Measurements from ENCODE around the gene ATP6V1G1. TPM values are rescaled to one million over a fixed set of nuclear protein-coding genes. Genes with fewer than 3 reads are reported as not detected.

ATP6V1G1 gene
- total RNA-seq, 2 experiments from 2014 or later, result 34.1 to 34.7 TPM

GRCh38 chr9:114555696-114556095, 31.9 kb upstream of the ATP6V1G1 start:
- DNase-seq, result no peak
- POLR2A ChIA-PET, result no interaction called here
- intact Hi-C loops (cut with micrococcal nuclease), result no loop called here
- Mint-ChIP-seq H3K4me3 (no peak overlapping the region), H3K36me3 (ENCODE audit: low read depth) (no peaks in the 10 kb centered on the region), H3K9me3 (peaks cover 5% of the 10 kb centered on the region), H3K27me3 (peaks cover 2% of the 10 kb centered on the region), H3K27ac (no peak overlapping the region), H3K4me1 (ENCODE audit: low read depth) (no peaks in the 10 kb centered on the region)
- TF ChIP-seq CTCF (IDR thresholded peaks at IDR 0.05), result no peak
- no peak for ATAC-seq
- CTCF ChIA-PET, result no interaction called here

- ATAC-seq (no peak), DNase-seq (no peak)
- no peak for TF ChIP-seq CTCF (IDR thresholded peaks at IDR 0.05)
- intact Hi-C loops (cut with micrococcal nuclease), result no loop called here
- no peaks in the 10 kb centered on the region for H3K4me1 Mint-ChIP-seq (ENCODE audit: low read depth)
- ChIA-PET CTCF (no interaction called here), POLR2A (interaction anchor here (0.6 to 1.2 kb wide), 2 partner anchors 29 to 369 kb away, joined by 3 to 4 read pairs; partner anchors contain the start of gene ATP6V1G1)
- H3K4me3 Mint-ChIP-seq, result no peak overlapping the region
- no peaks in the 10 kb centered on the region for H3K36me3 Mint-ChIP-seq (ENCODE audit: low read depth)
- peaks cover 2% of the 10 kb centered on the region for H3K27me3 Mint-ChIP-seq
- H3K27ac Mint-ChIP-seq, result no peak overlapping the region
- H3K9me3 Mint-ChIP-seq, result peaks cover 5% of the 10 kb centered on the region
Observed at GRCh38 chr9:114558027-114558675, 29.4 kb upstream of the ATP6V1G1 start.

GRCh38 chr9:114559830-114560513, 27.6 kb upstream of the ATP6V1G1 start:
- Mint-ChIP-seq H3K36me3 (ENCODE audit: low read depth) (no peaks in the 10 kb centered on the region), H3K27me3 (peaks cover 2% of the 10 kb centered on the region), H3K4me3 (no peak overlapping the region), H3K9me3 (peaks cover 5% of the 10 kb centered on the region), H3K27ac (no peak overlapping the region), H3K4me1 (ENCODE audit: low read depth) (no peaks in the 10 kb centered on the region)
- intact Hi-C loops (cut with micrococcal nuclease), result no loop called here
- POLR2A ChIA-PET, result no interaction called here
- CTCF ChIA-PET, result no interaction called here
- DNase-seq (no peak), ATAC-seq (no peak)
- TF ChIP-seq CTCF (IDR thresholded peaks at IDR 0.05), result no peak

GRCh38 chr9:114560956-114561355, 26.6 kb upstream of the ATP6V1G1 start:
- Mint-ChIP-seq H3K4me1 (ENCODE audit: low read depth) (no peaks in the 10 kb centered on the region), H3K4me3 (no peak overlapping the region), H3K27me3 (peaks cover 2% of the 10 kb centered on the region), H3K36me3 (ENCODE audit: low read depth) (no peaks in the 10 kb centered on the region), H3K9me3 (peaks cover 5% of the 10 kb centered on the region), H3K27ac (no peak overlapping the region)
- ATAC-seq (no peak), DNase-seq (no peak)
- TF ChIP-seq CTCF (IDR thresholded peaks at IDR 0.05), result no peak
- ChIA-PET CTCF (no interaction called here), POLR2A (interaction anchor here (1.1 kb wide), 1 partner anchor 68 kb away, joined by 3 read pairs; no protein-coding TSS in a partner anchor)
- intact Hi-C loops (cut with micrococcal nuclease), result no loop called here

GRCh38 chr9:114561771-114562170, 25.8 kb upstream of the ATP6V1G1 start:
- H3K9me3 Mint-ChIP-seq, result peaks cover under 1% of the 10 kb centered on the region
- ChIA-PET POLR2A (interaction anchor here (1.1 kb wide), 1 partner anchor 67 kb away, joined by 3 read pairs; no protein-coding TSS in a partner anchor), CTCF (interaction anchor here (1.0 kb wide), 1 partner anchor 54 kb away, joined by 3 read pairs; no protein-coding TSS in a partner anchor)
- H3K36me3 Mint-ChIP-seq (ENCODE audit: low read depth), result no peaks in the 10 kb centered on the region
- DNase-seq (no peak), ATAC-seq (no peak)
- TF ChIP-seq CTCF (IDR thresholded peaks at IDR 0.05), result no peak
- peaks cover 2% of the 10 kb centered on the region for H3K27me3 Mint-ChIP-seq
- intact Hi-C loops (cut with micrococcal nuclease), result no loop called here
- no peak overlapping the region for H3K4me3 Mint-ChIP-seq
- peaks cover 2% of the 10 kb centered on the region for H3K4me1 Mint-ChIP-seq (ENCODE audit: low read depth)
- no peak overlapping the region for H3K27ac Mint-ChIP-seq

Data from activated CD8-positive, alpha-beta T cell treated with anti-CD3 and anti-CD28 coated beads for 36 hours (primary cell).